Keratinocyte (primary cell): ENCODE results near the gene PSMB2. TPM values are rescaled to one million over a fixed set of nuclear protein-coding genes. Genes with fewer than 3 reads are reported as not detected.

Source experiments
- DNase-seq: peaks from one replicate; pipeline ENCODE4 v3.0.0-alpha.2; 2011; ENCODE audit warnings: low read depth, missing footprints, low spot score
- FAIRE-seq: peaks from 2 replicates; lab custom pipeline; 2011; peaks lifted over from hg19 to GRCh38; lab: Jason Lieb, UNC
- H2AFZ ChIP-seq: 2 replicates; pipeline ENCODE4 v1.6.0; 2012; ENCODE audit warnings: low read length, control low read depth, inconsistent platforms; ENCODE audit not compliant: control insufficient read depth
- H3K27ac ChIP-seq: 2 replicates; pipeline ENCODE4 v1.5.1; 2011; ENCODE audit warnings: low read length; ENCODE audit not compliant: control insufficient read depth, insufficient read depth
- H3K27me3 ChIP-seq: 3 replicates; pipeline ENCODE4 v1.6.0; 2011; ENCODE audit warnings: low read length; ENCODE audit not compliant: control insufficient read depth, insufficient read depth; ENCODE audit errors: extremely low read depth
- H3K36me3 ChIP-seq, 2 experiments: 2 replicates in 1 of 2; 3 replicates in 1 of 2; pipeline ENCODE4 v1.5.1; 2011; ENCODE audit warnings: low read length in 2 of 2, mild to moderate bottlenecking in 1 of 2; ENCODE audit not compliant: control insufficient read depth in 2 of 2, insufficient read depth in 2 of 2; ENCODE audit errors: extremely low read depth in 1 of 2
- H3K4me1 ChIP-seq: 3 replicates; pipeline ENCODE4 v1.5.1; 2011; ENCODE audit warnings: low read length; ENCODE audit not compliant: control insufficient read depth, insufficient read depth; ENCODE audit errors: extremely low read depth
- H3K4me2 ChIP-seq: 3 replicates; pipeline ENCODE4 v1.6.0; 2011; ENCODE audit warnings: low read depth, low read length; ENCODE audit not compliant: control insufficient read depth, insufficient read depth; ENCODE audit errors: extremely low read depth
- H3K4me3 ChIP-seq, 3 experiments: fragments of 200-600 bp in 1 of 3; sonication (generic) in 1 of 3; 2 replicates in 2 of 3; 3 replicates in 1 of 3; pipeline ENCODE4 v1.5.1; 2011 to 2016; ENCODE audit warnings: low read length in 3 of 3, mild to moderate bottlenecking in 3 of 3, control low read depth in 2 of 3, inconsistent platforms in 1 of 3, low read depth in 1 of 3, mixed read lengths in 1 of 3, mixed run types in 1 of 3, moderate library complexity in 1 of 3; ENCODE audit not compliant: control insufficient read depth in 2 of 3, insufficient read depth in 2 of 3; ENCODE audit errors: extremely low read depth in 1 of 3
- H3K79me2 ChIP-seq: 2 replicates; pipeline ENCODE4 v1.6.0; 2012; ENCODE audit warnings: low read length; ENCODE audit not compliant: control insufficient read depth, insufficient read depth
- H3K9ac ChIP-seq: 3 replicates; pipeline ENCODE4 v1.6.0; 2011; ENCODE audit warnings: low read length; ENCODE audit not compliant: control insufficient read depth, insufficient read depth; ENCODE audit errors: extremely low read depth
- H3K9me1 ChIP-seq: 3 replicates; pipeline ENCODE4 v1.6.0; 2011; ENCODE audit warnings: low read length; ENCODE audit not compliant: control insufficient read depth, insufficient read depth; ENCODE audit errors: extremely low read depth
- H3K9me3 ChIP-seq: 2 replicates; pipeline ENCODE4 v1.5.1; 2012; ENCODE audit warnings: low read depth, low read length; ENCODE audit not compliant: control insufficient read depth
- H4K20me1 ChIP-seq: 3 replicates; pipeline ENCODE4 v1.6.0; 2011; ENCODE audit warnings: low read length; ENCODE audit not compliant: control insufficient read depth, insufficient read depth; ENCODE audit errors: extremely low read depth
- EZH2 ChIP-seq: IDR thresholded peaks from one replicate; pipeline ENCODE4 v1.6.1; 2012; ENCODE audit warnings: inconsistent platforms, mild to moderate bottlenecking, low read length, moderate library complexity
- dilution Hi-C: fragments of 300-500 bp; cut with MboI; formaldehyde crosslinking; loops from one replicate; pipeline ENCODE4 v1.7.0; 2020; ENCODE audit warnings: low sequenced_read_pairs; ENCODE audit not compliant: extremely low pct_ligation_motif_present
- polyA plus RNA-seq, 5 experiments: library from polyadenylated mRNA; depleted of rRNA in 3 of 5; stranded (reverse) in 3 of 5; stranded (forward) in 1 of 5; unstranded in 1 of 5; fragments of >200 nt; gene quantifications; 1 replicate in 1 of 5; 2 replicates in 3 of 5; 3 replicates in 1 of 5; pipeline versions ENCODE4 v1.2.1 to v1.2.3, GENCODE V29; 2011 to 2012; ENCODE audit warnings: missing spikeins in 2 of 5, low read depth in 1 of 5, low replicate concordance in 1 of 5
- TF ChIP-seq, protein P1 (sequence below), 3 experiments: IDR thresholded peaks in 1 of 3; conservative IDR thresholded peaks in 1 of 3; optimal IDR thresholded peaks in 1 of 3; 2 replicates in 2 of 3; 3 replicates in 1 of 3; pipeline versions ENCODE3 to v1.5.1; 2011; ENCODE audit warnings: low read length in 3 of 3, mild to moderate bottlenecking in 3 of 3, moderate library complexity in 2 of 3, control low read depth in 1 of 3, inconsistent platforms in 1 of 3; ENCODE audit not compliant: insufficient read depth in 2 of 3; ENCODE audit errors: extremely low read depth in 1 of 3

PSMB2 gene
- polyA plus RNA-seq, 1 donor (not counting 4 experiments of a cell fraction or from before 2014, with no cell fraction given) = 108 TPM

DNA sequence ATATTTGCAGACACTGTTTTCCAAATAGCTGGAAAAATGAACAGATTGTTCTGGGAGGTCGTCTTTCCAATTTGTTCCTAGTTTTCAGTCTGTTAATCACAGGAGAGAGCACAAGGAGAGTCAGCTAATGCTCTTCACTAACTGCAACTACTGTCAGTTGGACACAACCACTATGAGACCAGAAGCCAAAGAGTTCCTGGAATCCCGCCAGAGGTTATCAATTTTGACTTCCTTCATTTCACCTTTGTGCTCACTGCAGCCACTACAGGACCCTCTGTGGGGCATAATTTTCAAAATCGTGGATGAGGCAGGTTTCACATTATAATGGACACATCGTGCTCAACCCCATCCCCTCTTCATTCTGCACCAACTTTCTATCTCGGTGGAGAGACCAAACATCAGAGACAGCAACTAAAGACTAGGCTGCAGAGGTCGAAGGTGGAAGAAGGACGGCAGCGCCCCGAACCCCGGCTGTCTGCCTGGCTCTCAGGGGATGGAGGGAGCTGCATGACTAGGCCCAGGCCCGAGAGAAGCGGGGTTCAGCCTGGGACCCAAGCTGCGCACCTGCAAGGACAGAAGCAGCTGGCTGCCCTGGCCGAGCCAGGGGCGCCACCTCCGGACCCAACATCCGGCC lies 84.7 kb downstream of the PSMB2 start:
- peak overlapping the region; percentile 96 for H3K4me2 ChIP-seq
- peaks cover 11% of the 10 kb centered on the region for H4K20me1 ChIP-seq
- peaks cover 2% of the 10 kb centered on the region for H3K9me1 ChIP-seq
- FAIRE-seq (peak; percentile 20), DNase-seq (no peak)
- peak overlapping the region; percentile 81 to 90 (median 87) for H3K4me3 ChIP-seq
- dilution Hi-C loops = no loop called here
- peaks cover 15 to 18% of the 10 kb centered on the region in 2 experiments for H3K36me3 ChIP-seq
- TF ChIP-seq, protein P1, sequence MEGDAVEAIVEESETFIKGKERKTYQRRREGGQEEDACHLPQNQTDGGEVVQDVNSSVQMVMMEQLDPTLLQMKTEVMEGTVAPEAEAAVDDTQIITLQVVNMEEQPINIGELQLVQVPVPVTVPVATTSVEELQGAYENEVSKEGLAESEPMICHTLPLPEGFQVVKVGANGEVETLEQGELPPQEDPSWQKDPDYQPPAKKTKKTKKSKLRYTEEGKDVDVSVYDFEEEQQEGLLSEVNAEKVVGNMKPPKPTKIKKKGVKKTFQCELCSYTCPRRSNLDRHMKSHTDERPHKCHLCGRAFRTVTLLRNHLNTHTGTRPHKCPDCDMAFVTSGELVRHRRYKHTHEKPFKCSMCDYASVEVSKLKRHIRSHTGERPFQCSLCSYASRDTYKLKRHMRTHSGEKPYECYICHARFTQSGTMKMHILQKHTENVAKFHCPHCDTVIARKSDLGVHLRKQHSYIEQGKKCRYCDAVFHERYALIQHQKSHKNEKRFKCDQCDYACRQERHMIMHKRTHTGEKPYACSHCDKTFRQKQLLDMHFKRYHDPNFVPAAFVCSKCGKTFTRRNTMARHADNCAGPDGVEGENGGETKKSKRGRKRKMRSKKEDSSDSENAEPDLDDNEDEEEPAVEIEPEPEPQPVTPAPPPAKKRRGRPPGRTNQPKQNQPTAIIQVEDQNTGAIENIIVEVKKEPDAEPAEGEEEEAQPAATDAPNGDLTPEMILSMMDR (optimal IDR thresholded peaks at IDR 0.05 in 1 of 3, IDR thresholded peaks at IDR 0.05 in 1 of 3, conservative IDR thresholded peaks at IDR 0.05 in 1 of 3; ENCODE audit: extremely low read depth in 1 of 3, insufficient read depth in 2 of 3, low read length in 3 of 3) = no peak
- TF ChIP-seq EZH2 = no peak
- no peaks in the 10 kb centered on the region for H3K27me3 ChIP-seq
- peaks cover 54% of the 10 kb centered on the region for H3K4me1 ChIP-seq
- H3K79me2 ChIP-seq = peaks cover 6% of the 10 kb centered on the region
- peak overlapping the region; percentile 85 for H3K27ac ChIP-seq
- H3K9ac ChIP-seq = peak overlapping the region; percentile 88
- no peaks in the 10 kb centered on the region for H3K9me3 ChIP-seq
- H2AFZ ChIP-seq = peak overlapping the region; percentile 96

DNA sequence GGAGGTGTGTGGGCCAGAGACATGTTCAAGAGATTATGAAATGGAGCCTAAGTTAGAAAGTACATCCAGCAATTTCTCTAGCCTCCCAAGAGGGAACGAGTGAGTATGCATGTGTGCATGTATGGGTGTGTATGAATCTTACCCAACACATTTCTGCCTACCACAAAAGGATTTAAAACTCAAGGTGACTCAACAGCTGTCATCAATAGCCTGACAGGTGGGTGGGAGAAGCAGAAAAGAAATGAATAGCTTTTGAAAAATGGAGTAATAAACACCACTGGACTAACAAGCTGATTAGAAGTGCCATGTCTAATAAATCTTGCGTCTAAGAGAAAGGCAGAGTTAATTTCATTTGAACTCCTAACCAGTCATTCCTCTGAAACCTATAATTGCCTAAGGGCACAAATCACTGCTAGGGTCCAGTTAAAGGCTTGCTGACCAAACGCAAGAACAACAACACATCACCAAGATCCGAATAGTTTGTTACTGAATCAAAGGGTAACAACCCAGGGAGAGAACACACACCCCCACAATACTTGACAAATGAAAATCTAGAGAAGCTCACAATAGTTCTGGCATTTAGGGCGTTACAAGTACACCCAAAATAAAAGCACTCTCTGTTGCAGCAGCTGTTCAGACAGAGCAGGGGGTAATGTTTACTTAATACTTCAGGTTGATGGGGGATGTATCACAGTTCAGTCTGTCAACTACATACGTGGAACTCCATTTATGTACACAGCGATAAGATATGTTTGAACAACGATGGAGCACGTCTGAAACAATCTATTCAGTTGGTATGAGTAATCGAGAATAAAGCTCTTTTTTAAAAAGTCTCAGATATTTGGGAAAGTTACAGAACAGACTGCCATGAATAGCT lies 85.5 kb downstream of the PSMB2 start:
- TF ChIP-seq, protein P1 (optimal IDR thresholded peaks at IDR 0.05 in 1 of 3, IDR thresholded peaks at IDR 0.05 in 1 of 3, conservative IDR thresholded peaks at IDR 0.05 in 1 of 3; ENCODE audit: extremely low read depth in 1 of 3, insufficient read depth in 2 of 3, low read length in 3 of 3) = no peak
- TF ChIP-seq EZH2 = no peak
- dilution Hi-C loops = no loop called here
- H4K20me1 ChIP-seq = peaks cover 8% of the 10 kb centered on the region
- peak overlapping the region; percentile 85 for H3K27ac ChIP-seq
- peak overlapping the region; percentile 96 for H3K4me2 ChIP-seq
- no peak overlapping the region for H2AFZ ChIP-seq
- peak overlapping the region; percentile 81 to 90 (median 87) for H3K4me3 ChIP-seq
- no peaks in the 10 kb centered on the region for H3K27me3 ChIP-seq
- peak; percentile 68 for DNase-seq
- H3K9me1 ChIP-seq = peaks cover 2% of the 10 kb centered on the region
- H3K36me3 ChIP-seq = peaks cover 11 to 20% of the 10 kb centered on the region in 2 experiments
- peak overlapping the region; percentile 88 for H3K9ac ChIP-seq
- peaks cover 6% of the 10 kb centered on the region for H3K79me2 ChIP-seq
- H3K9me3 ChIP-seq = no peaks in the 10 kb centered on the region
- peaks cover 46% of the 10 kb centered on the region for H3K4me1 ChIP-seq
- peak; percentile 84 for FAIRE-seq
